ENCODE results near the gene AKR1B15. TPM values are rescaled to one million over a fixed set of nuclear protein-coding genes. Genes with fewer than 3 reads are reported as not detected.

The AKR1B15 gene
- total and polyA plus RNA-seq, 3 experiments from 2014 or later = not detected

DNA sequence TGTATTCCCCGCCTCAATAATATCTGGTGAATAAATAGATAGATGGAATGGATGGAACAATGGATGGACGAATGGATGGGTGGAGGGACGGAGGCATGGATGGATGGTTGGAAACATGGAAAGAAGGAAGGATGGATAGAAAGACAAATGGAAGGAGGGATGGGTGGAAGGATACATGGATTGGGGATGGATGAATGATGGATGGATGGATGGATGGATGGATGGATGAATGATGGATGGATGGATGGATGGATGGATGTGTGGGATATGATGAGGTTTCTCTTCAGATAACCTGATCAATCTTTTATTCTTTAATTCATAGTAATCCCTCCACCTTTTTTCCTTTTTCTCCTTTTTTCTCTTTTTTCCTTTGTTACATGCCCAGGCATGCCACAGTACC is 3.0 kb upstream of the AKR1B15 start:
- H3K27me3 Mint-ChIP-seq = peaks cover 20 to 21% of the 10 kb centered on the region in 2 donors
- no peak overlapping the region for H3K4me3 Mint-ChIP-seq
- POLR2A ChIA-PET = no interaction called here
- CTCF ChIA-PET = interaction anchor here (5.4 kb wide), 1 partner anchor 113 kb away, joined by 72 read pairs; no protein-coding TSS in a partner anchor
- Histone ChIP-seq H3K4me3 (ENCODE audit: low read length) (no peak overlapping the region), H3K4me1 (ENCODE audit: insufficient read depth, low read length) (no peaks in the 10 kb centered on the region), H3K36me3 (ENCODE audit: insufficient read depth, low read length) (no peaks in the 10 kb centered on the region), H3K27ac (ENCODE audit: low read depth, low read length) (no peak overlapping the region), H3K9me3 (ENCODE audit: low read length) (no peaks in the 10 kb centered on the region), H3K27me3 (ENCODE audit: insufficient read depth, low read length, poor library complexity, severe bottlenecking) (no peaks in the 10 kb centered on the region)
- no peaks in the 10 kb centered on the region for H3K9me3 Mint-ChIP-seq
- H3K4me1 Mint-ChIP-seq = peaks cover 0 to 3% (median 0%) of the 10 kb centered on the region in 3 donors
- H3K36me3 Mint-ChIP-seq = no peaks in the 10 kb centered on the region
- no peak for DNase-seq
- H3K27ac Mint-ChIP-seq = peak overlapping the region in 1 of 8 donors; percentile 72

DNA sequence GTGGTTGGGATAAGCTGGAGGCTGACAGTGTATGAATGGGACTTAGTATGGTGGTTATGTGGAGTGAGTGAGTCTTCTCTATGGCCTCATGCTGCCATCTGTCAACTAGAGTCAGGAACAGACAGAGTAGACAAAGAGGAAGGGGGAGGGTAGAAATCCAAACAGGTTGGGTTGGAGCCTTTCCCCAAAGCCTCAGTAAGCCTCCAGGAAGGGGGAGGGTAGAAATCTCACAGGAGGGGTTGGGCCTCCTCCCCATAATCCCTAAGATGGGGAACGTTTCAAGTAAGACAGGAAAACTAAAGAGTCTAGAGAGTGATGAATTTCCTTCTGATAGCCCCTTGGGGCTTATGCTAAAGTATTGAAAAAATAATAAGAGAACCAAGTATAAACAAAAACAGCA is 2.0 kb upstream of the AKR1B15 start:
- ChIA-PET CTCF (interaction anchor here (1.0 to 5.4 kb wide), 8 partner anchors 10 to 117 kb away, joined by 3 to 72 read pairs (median 6); no protein-coding TSS in a partner anchor), POLR2A (no interaction called here)
- H3K27me3 Mint-ChIP-seq = peaks cover 20 to 24% of the 10 kb centered on the region in 2 donors
- H3K36me3 Mint-ChIP-seq = no peaks in the 10 kb centered on the region
- H3K4me3 ChIP-seq (ENCODE audit: low read length) = no peak overlapping the region
- no peaks in the 10 kb centered on the region for H3K9me3 ChIP-seq (ENCODE audit: low read length)
- no peaks in the 10 kb centered on the region for H3K4me1 ChIP-seq (ENCODE audit: insufficient read depth, low read length)
- no peak overlapping the region for H3K27ac Mint-ChIP-seq
- no peaks in the 10 kb centered on the region for H3K9me3 Mint-ChIP-seq
- H3K36me3 ChIP-seq (ENCODE audit: insufficient read depth, low read length) = no peaks in the 10 kb centered on the region
- H3K4me3 Mint-ChIP-seq = no peak overlapping the region
- H3K27me3 ChIP-seq (ENCODE audit: insufficient read depth, low read length, poor library complexity, severe bottlenecking) = no peaks in the 10 kb centered on the region
- H3K4me1 Mint-ChIP-seq = peaks cover 0 to 3% (median 0%) of the 10 kb centered on the region in 3 donors
- no peak for DNase-seq
- no peak overlapping the region for H3K27ac ChIP-seq (ENCODE audit: low read depth, low read length)

DNA sequence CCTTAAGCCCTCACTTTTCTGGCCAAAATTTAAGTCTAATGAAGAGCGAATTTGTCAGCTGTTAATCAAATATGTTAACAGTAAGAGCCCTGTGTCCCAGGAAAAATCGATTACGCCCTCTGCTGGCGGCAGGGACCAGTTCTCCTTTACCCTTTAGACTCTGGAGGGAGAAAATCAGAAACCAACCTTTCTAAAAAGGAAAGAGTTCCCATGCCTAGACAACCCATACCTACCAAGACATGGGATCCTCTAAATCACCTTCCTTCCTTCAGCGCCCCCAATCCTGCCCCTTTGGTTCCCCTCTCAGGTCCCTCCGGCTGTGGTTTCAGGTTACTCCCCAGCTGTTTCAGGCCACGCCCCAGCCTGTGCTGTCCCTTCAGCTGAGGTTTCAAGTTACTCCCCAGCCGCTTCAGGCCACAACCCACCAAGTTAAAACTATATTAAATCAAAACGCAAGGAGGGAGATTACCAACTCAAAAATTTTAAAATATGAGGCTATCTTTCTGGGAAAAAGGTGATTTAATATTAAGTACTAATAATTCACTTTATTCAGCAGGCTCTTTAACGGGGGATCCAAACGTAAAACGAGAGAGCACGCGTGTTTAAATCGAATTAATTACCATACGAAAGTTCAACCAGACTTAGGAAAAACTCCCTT is 1.4 kb upstream of the AKR1B15 start:
- H3K36me3 Mint-ChIP-seq = no peaks in the 10 kb centered on the region

DNA sequence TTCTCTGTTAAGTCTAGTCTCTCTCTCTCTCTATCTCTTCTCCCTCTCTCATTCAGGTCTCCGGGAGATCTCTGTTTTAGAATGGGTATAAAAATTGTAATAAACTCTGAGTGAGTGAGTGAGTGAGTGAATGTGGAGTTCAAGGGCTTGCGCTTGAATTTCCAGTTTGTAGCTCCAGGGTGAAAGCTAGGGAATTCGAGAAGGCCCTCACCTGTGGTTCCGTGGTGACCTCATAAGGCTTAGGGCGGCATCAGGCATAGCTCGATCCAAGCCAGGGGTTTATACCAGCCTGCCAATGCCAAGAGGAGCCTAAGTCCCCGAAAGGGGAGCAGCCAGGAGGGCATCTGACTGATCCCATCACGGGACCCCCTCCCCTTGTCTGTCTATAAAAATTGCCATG is 456 bp downstream of the AKR1B15 start:
- CTCF ChIA-PET = interaction anchor here (1.4 to 5.4 kb wide), 3 partner anchors 11 to 116 kb away, joined by 3 to 72 read pairs (median 11); no protein-coding TSS in a partner anchor
- H3K4me1 Mint-ChIP-seq = peaks cover 0 to 3% (median 0%) of the 10 kb centered on the region in 3 donors

More for the DNA sequence above, 1.4 kb upstream of the AKR1B15 start:
- Mint-ChIP-seq H3K9me3 (no peaks in the 10 kb centered on the region), H3K27ac (no peak overlapping the region), H3K4me3 (peak overlapping the region in 2 of 7 donors; percentile 24 to 40), H3K4me1 (peaks cover 0 to 3% (median 0%) of the 10 kb centered on the region in 3 donors), H3K27me3 (peaks cover 24 to 26% of the 10 kb centered on the region in 2 donors)
- Histone ChIP-seq H3K27ac (ENCODE audit: low read depth, low read length) (no peak overlapping the region), H3K9me3 (ENCODE audit: low read length) (no peaks in the 10 kb centered on the region), H3K4me3 (ENCODE audit: low read length) (no peak overlapping the region), H3K4me1 (ENCODE audit: insufficient read depth, low read length) (no peaks in the 10 kb centered on the region), H3K36me3 (ENCODE audit: insufficient read depth, low read length) (no peaks in the 10 kb centered on the region), H3K27me3 (ENCODE audit: insufficient read depth, low read length, poor library complexity, severe bottlenecking) (no peaks in the 10 kb centered on the region)
- CTCF ChIA-PET = interaction anchor here (1.0 to 5.4 kb wide), 9 partner anchors 9 to 117 kb away, joined by 3 to 72 read pairs (median 5); no protein-coding TSS in a partner anchor
- DNase-seq = peak; percentile 34 to 73 (median 44)
- POLR2A ChIA-PET = no interaction called here

DNA sequence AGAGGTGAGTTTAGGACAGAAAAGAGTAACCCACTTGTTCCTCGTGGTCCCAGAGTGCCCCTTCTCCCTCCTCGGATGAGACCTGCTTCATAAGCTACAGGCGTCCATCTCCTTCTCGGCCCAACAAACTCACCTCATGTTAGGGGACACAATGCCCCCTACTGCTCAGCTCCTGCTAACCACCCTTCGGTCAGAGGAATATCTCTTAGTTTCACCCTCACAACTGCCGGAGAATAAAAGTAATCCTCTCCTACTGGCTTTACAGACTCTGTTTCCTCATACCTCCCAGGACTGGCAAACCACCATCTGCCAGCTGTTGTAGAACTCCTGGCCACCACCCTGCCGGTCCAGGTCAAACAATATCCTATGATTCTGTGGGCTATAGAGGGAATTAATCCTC is 3.2 kb downstream of the AKR1B15 start:
- no peak overlapping the region for H3K27ac Mint-ChIP-seq
- Histone ChIP-seq H3K4me1 (ENCODE audit: insufficient read depth, low read length) (no peaks in the 10 kb centered on the region), H3K27ac (ENCODE audit: low read depth, low read length) (no peak overlapping the region), H3K9me3 (ENCODE audit: low read length) (no peaks in the 10 kb centered on the region), H3K27me3 (ENCODE audit: insufficient read depth, low read length, poor library complexity, severe bottlenecking) (no peaks in the 10 kb centered on the region), H3K36me3 (ENCODE audit: insufficient read depth, low read length) (no peaks in the 10 kb centered on the region), H3K4me3 (ENCODE audit: low read length) (no peak overlapping the region)
- peaks cover 0 to 3% (median 0%) of the 10 kb centered on the region in 3 donors for H3K4me1 Mint-ChIP-seq
- H3K4me3 Mint-ChIP-seq = no peak overlapping the region
- H3K36me3 Mint-ChIP-seq = no peaks in the 10 kb centered on the region
- ChIA-PET POLR2A (no interaction called here), CTCF (interaction anchor here (1.3 kb wide), 1 partner anchor 119 kb away, joined by 5 read pairs; no protein-coding TSS in a partner anchor)
- H3K27me3 Mint-ChIP-seq = peaks cover 18 to 29% of the 10 kb centered on the region in 2 donors
- DNase-seq = no peak
- H3K9me3 Mint-ChIP-seq = no peaks in the 10 kb centered on the region

More for the DNA sequence above, 456 bp downstream of the AKR1B15 start:
- Histone ChIP-seq H3K9me3 (ENCODE audit: low read length) (no peaks in the 10 kb centered on the region), H3K4me1 (ENCODE audit: insufficient read depth, low read length) (no peaks in the 10 kb centered on the region), H3K4me3 (ENCODE audit: low read length) (no peak overlapping the region), H3K27ac (ENCODE audit: low read depth, low read length) (no peak overlapping the region), H3K36me3 (ENCODE audit: insufficient read depth, low read length) (no peaks in the 10 kb centered on the region), H3K27me3 (ENCODE audit: insufficient read depth, low read length, poor library complexity, severe bottlenecking) (no peaks in the 10 kb centered on the region)
- H3K9me3 Mint-ChIP-seq = no peaks in the 10 kb centered on the region
- H3K4me3 Mint-ChIP-seq = no peak overlapping the region
- no peaks in the 10 kb centered on the region for H3K36me3 Mint-ChIP-seq
- H3K27ac Mint-ChIP-seq = no peak overlapping the region
- no peak for DNase-seq
- peaks cover 25 to 33% of the 10 kb centered on the region in 2 donors for H3K27me3 Mint-ChIP-seq
- POLR2A ChIA-PET = no interaction called here

DNA sequence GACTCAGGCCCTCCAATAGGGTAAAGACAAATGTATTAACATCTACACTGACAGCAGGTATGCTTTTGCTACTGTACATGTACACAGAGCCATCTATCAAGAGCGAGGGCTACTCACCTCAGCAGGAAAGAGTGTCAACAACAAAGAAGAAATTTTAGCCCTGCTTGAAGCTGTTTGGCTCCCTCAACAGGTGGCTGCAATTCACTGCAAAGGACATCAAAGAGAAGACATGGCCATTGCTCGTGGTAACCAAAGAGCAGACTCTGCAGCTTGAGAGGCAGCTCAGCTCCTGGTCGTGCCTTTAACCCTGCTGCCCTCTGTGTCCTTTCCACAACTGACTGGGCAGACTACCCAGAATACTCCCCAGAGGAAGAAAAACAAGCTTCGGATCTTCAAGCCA is 5.1 kb downstream of the AKR1B15 start:
- H3K27me3 Mint-ChIP-seq = peaks cover 17 to 44% of the 10 kb centered on the region in 2 donors
- H3K36me3 ChIP-seq (ENCODE audit: insufficient read depth, low read length) = no peaks in the 10 kb centered on the region
- no peaks in the 10 kb centered on the region for H3K9me3 ChIP-seq (ENCODE audit: low read length)
- no peaks in the 10 kb centered on the region for H3K9me3 Mint-ChIP-seq
- ChIA-PET POLR2A (no interaction called here), CTCF (no interaction called here)
- no peak overlapping the region for H3K4me3 Mint-ChIP-seq
- no peak overlapping the region for H3K27ac ChIP-seq (ENCODE audit: low read depth, low read length)
- H3K36me3 Mint-ChIP-seq = no peaks in the 10 kb centered on the region
- no peaks in the 10 kb centered on the region for H3K4me1 ChIP-seq (ENCODE audit: insufficient read depth, low read length)
- no peaks in the 10 kb centered on the region for H3K27me3 ChIP-seq (ENCODE audit: insufficient read depth, low read length, poor library complexity, severe bottlenecking)
- H3K27ac Mint-ChIP-seq = no peak overlapping the region
- H3K4me1 Mint-ChIP-seq = no peaks in the 10 kb centered on the region
- no peak overlapping the region for H3K4me3 ChIP-seq (ENCODE audit: low read length)
- no peak for DNase-seq

DNA sequence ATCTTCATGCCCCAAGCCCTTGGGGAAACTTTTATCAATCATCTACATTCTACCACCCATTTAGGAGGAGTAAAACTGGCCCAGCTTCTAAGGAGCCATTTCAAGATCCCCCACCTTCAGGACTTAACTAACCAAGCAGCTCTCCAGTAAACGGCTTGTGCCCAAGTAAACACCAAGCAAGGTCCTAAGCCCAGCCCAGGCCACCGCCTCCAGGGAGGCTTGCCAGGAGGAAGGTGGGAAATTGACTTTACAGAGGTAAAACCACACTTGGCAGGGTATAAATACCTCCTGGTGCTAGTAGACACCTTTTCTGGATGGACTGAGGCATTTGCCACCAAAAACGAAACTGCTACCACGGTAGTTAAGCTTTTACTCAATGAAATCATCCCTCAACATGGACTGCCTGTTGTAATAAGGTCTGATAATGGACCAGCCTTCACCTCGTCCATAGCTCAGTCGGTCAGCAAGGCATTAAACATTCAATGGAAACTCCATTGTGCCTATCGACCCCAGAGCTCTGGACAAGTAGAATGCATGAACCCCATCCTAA is 5.6 kb downstream of the AKR1B15 start:
- no peak overlapping the region for H3K27ac ChIP-seq (ENCODE audit: low read depth, low read length)
- no peaks in the 10 kb centered on the region for H3K4me1 ChIP-seq (ENCODE audit: insufficient read depth, low read length)
- POLR2A ChIA-PET = no interaction called here
- H3K4me3 ChIP-seq (ENCODE audit: low read length) = no peak overlapping the region
- Mint-ChIP-seq H3K4me3 (no peak overlapping the region), H3K27ac (peak overlapping the region in 1 of 8 donors; percentile 77), H3K4me1 (no peaks in the 10 kb centered on the region), H3K36me3 (no peaks in the 10 kb centered on the region), H3K27me3 (peaks cover 17 to 43% of the 10 kb centered on the region in 2 donors), H3K9me3 (no peaks in the 10 kb centered on the region)
- CTCF ChIA-PET = no interaction called here
- H3K27me3 ChIP-seq (ENCODE audit: insufficient read depth, low read length, poor library complexity, severe bottlenecking) = no peaks in the 10 kb centered on the region
- no peak for DNase-seq
- no peaks in the 10 kb centered on the region for H3K36me3 ChIP-seq (ENCODE audit: insufficient read depth, low read length)
- H3K9me3 ChIP-seq (ENCODE audit: low read length) = no peaks in the 10 kb centered on the region

DNA sequence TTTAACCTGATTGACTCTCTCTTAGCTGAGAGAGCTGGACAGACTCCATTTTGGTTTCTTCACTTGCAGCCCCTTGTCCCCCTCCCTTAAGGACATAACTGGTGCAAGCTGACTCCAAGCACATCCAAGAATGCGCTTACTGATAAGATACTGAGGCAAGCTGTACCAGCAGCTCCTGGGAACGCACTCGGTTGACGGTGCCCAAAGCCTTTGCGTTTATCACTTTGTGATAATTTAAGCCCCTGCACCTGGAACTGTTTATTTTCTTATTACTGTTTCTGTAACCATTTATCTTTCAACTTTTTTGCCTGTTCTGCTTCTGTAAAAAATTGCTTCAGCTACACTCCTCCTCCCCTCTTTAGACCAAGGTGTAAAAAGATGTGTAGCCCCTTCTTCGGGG is 8.5 kb downstream of the AKR1B15 start:
- Histone ChIP-seq H3K27me3 (ENCODE audit: insufficient read depth, low read length, poor library complexity, severe bottlenecking) (no peaks in the 10 kb centered on the region), H3K9me3 (ENCODE audit: low read length) (no peaks in the 10 kb centered on the region), H3K4me1 (ENCODE audit: insufficient read depth, low read length) (peaks cover 8% of the 10 kb centered on the region), H3K27ac (ENCODE audit: low read depth, low read length) (no peak overlapping the region), H3K36me3 (ENCODE audit: insufficient read depth, low read length) (no peaks in the 10 kb centered on the region), H3K4me3 (ENCODE audit: low read length) (no peak overlapping the region)
- ChIA-PET POLR2A (no interaction called here), CTCF (interaction anchor here (1.5 to 1.8 kb wide), 2 partner anchors 10 to 124 kb away, joined by 5 to 8 read pairs; no protein-coding TSS in a partner anchor)
- Mint-ChIP-seq H3K27ac (no peak overlapping the region), H3K4me3 (no peak overlapping the region), H3K27me3 (peaks cover 11 to 30% of the 10 kb centered on the region in 2 donors), H3K36me3 (peaks cover 0 to 4% (median 0%) of the 10 kb centered on the region in 3 donors), H3K4me1 (peaks cover 4 to 5% (median 4%) of the 10 kb centered on the region in 3 donors), H3K9me3 (peaks cover 0 to 2% (median 0%) of the 10 kb centered on the region in 5 donors)
- no peak for DNase-seq

Measured in CD8-positive, alpha-beta memory T cell (primary cell).